Upper lobe of left lung (tissue), 4 donors: Measurements from ENCODE around the gene ARAP1.

Source experiments
- CTCF ChIP-seq, 6 experiments: fragments of 450-650 bp in 4 of 6; fragments of 200-600 bp in 2 of 6; sonication (generic) in 2 of 6; IDR thresholded peaks; one replicate each; pipeline ENCODE4 v1.5.1; 2016 to 2019; ENCODE audit warnings: antibody characterized with exemption in 6 of 6
- POLR2A ChIP-seq, 4 donors: fragments of 450-650 bp; IDR thresholded peaks; one replicate each; pipeline ENCODE4 v1.5.1; 2016 to 2017; ENCODE audit warnings: antibody characterized with exemption in 4 of 4, mild to moderate bottlenecking in 2 of 4
- POLR2AphosphoS5 ChIP-seq, 2 donors: sonication (generic); formaldehyde crosslinking; IDR thresholded peaks; one replicate each; pipeline ENCODE4 v1.5.1; 2017; ENCODE audit warnings: antibody characterized with exemption in 2 of 2

GRCh38 chr11:72697814-72698213, 54.4 kb downstream of the ARAP1 start:
- TF ChIP-seq CTCF (IDR thresholded peaks at IDR 0.05) (no peak), POLR2A (IDR thresholded peaks at IDR 0.05) (no peak), POLR2AphosphoS5 (IDR thresholded peaks at IDR 0.05) (no peak)
